ENCODE data around the gene AKNAD1.

Gene AKNAD1

GRCh38 chr1:108831225-108831624 is 25.7 kb downstream of the AKNAD1 start:
- no peak for DNase-seq
- TF ChIP-seq GATA1 (IDR thresholded peaks at IDR 0.05; ENCODE audit: low read depth, low read length) (no peak), POLR2A (IDR thresholded peaks at IDR 0.05; ENCODE audit: low read length) (no peak)

- peak in 1 of 2 experiments; percentile 8 for DNase-seq
- no peak for TF ChIP-seq POLR2A (IDR thresholded peaks at IDR 0.05; ENCODE audit: low read length)
- TF ChIP-seq GATA1 (IDR thresholded peaks at IDR 0.05; ENCODE audit: low read depth, low read length), result no peak
Measured at GRCh38 chr1:108830119-108831008, 26.5 kb downstream of the AKNAD1 start.

- DNase-seq, result no peak
- no peak for TF ChIP-seq POLR2A (IDR thresholded peaks at IDR 0.05; ENCODE audit: low read length)
- TF ChIP-seq GATA1 (IDR thresholded peaks at IDR 0.05; ENCODE audit: low read depth, low read length), result no peak
Measured at GRCh38 chr1:108829498-108829916, 27.4 kb downstream of the AKNAD1 start.

GRCh38 chr1:108828074-108828961 is 28.6 kb downstream of the AKNAD1 start:
- DNase-seq, result peak; percentile 71 to 85
- TF ChIP-seq POLR2A (IDR thresholded peaks at IDR 0.05; ENCODE audit: low read length) (no peak), GATA1 (IDR thresholded peaks at IDR 0.05; ENCODE audit: low read depth, low read length) (no peak)

- no peak for TF ChIP-seq POLR2A (IDR thresholded peaks at IDR 0.05; ENCODE audit: low read length)
- no peak for TF ChIP-seq GATA1 (IDR thresholded peaks at IDR 0.05; ENCODE audit: low read depth, low read length)
Measured at GRCh38 chr1:108826081-108826635, 30.7 kb downstream of the AKNAD1 start.

GRCh38 chr1:108824051-108824450 is 32.8 kb downstream of the AKNAD1 start:
- no peak for DNase-seq
- no peak for TF ChIP-seq GATA1 (IDR thresholded peaks at IDR 0.05; ENCODE audit: low read depth, low read length)
- no peak for TF ChIP-seq POLR2A (IDR thresholded peaks at IDR 0.05; ENCODE audit: low read length)

More at GRCh38 chr1:108826081-108826635, 30.7 kb downstream of the AKNAD1 start:
- no peak for DNase-seq

GRCh38 chr1:108823632-108824031 is 33.3 kb downstream of the AKNAD1 start:
- DNase-seq, result no peak
- TF ChIP-seq GATA1 (IDR thresholded peaks at IDR 0.05; ENCODE audit: low read depth, low read length) (no peak), POLR2A (IDR thresholded peaks at IDR 0.05; ENCODE audit: low read length) (no peak)

GRCh38 chr1:108819878-108820277 is 37.0 kb downstream of the AKNAD1 start:
- TF ChIP-seq GATA1 (IDR thresholded peaks at IDR 0.05; ENCODE audit: low read depth, low read length) (no peak), POLR2A (IDR thresholded peaks at IDR 0.05; ENCODE audit: low read length) (no peak)
- no peak for DNase-seq

- no peak for TF ChIP-seq GATA1 (IDR thresholded peaks at IDR 0.05; ENCODE audit: low read depth, low read length)
- no peak for TF ChIP-seq POLR2A (IDR thresholded peaks at IDR 0.05; ENCODE audit: low read length)
- no peak for DNase-seq
Measured at GRCh38 chr1:108817811-108818210, 39.1 kb downstream of the AKNAD1 start.

- no peak for DNase-seq
- TF ChIP-seq POLR2A (IDR thresholded peaks at IDR 0.05; ENCODE audit: low read length) (no peak), GATA1 (IDR thresholded peaks at IDR 0.05; ENCODE audit: low read depth, low read length) (no peak)
Measured at GRCh38 chr1:108817016-108817415, 39.9 kb downstream of the AKNAD1 start.

- peak in 1 of 2 experiments; percentile 37 for DNase-seq
Measured at GRCh38 chr1:108816049-108816893, 40.6 kb downstream of the AKNAD1 start.

GRCh38 chr1:108815566-108815965 is 41.3 kb downstream of the AKNAD1 start:
- no peak for TF ChIP-seq POLR2A (IDR thresholded peaks at IDR 0.05; ENCODE audit: low read length)
- TF ChIP-seq GATA1 (IDR thresholded peaks at IDR 0.05; ENCODE audit: low read depth, low read length), result no peak
- DNase-seq, result no peak

More at GRCh38 chr1:108816049-108816893, 40.6 kb downstream of the AKNAD1 start:
- TF ChIP-seq POLR2A (IDR thresholded peaks at IDR 0.05; ENCODE audit: low read length), result no peak
- no peak for TF ChIP-seq GATA1 (IDR thresholded peaks at IDR 0.05; ENCODE audit: low read depth, low read length)
